M059J (cell line): ENCODE data around the gene MLC1. TPM values are rescaled to one million over a fixed set of nuclear protein-coding genes. Genes with fewer than 3 reads are reported as not detected.

ENCODE experiments used
- DNase-seq: peaks from one replicate; pipeline ENCODE4 v3.0.0-alpha.2; 2012; ENCODE audit warnings: low read depth
- total RNA-seq: library from RNA; depleted of rRNA; stranded (reverse); fragments of >200 nt; shearing (Covaris generic); gene quantifications from 2 replicates; pipeline ENCODE4 v1.2.3, GENCODE V29; 2014; rRNA removed

MLC1 gene
- total RNA-seq, 1 experiment from 2014 or later, result 0.52 TPM

DNA sequence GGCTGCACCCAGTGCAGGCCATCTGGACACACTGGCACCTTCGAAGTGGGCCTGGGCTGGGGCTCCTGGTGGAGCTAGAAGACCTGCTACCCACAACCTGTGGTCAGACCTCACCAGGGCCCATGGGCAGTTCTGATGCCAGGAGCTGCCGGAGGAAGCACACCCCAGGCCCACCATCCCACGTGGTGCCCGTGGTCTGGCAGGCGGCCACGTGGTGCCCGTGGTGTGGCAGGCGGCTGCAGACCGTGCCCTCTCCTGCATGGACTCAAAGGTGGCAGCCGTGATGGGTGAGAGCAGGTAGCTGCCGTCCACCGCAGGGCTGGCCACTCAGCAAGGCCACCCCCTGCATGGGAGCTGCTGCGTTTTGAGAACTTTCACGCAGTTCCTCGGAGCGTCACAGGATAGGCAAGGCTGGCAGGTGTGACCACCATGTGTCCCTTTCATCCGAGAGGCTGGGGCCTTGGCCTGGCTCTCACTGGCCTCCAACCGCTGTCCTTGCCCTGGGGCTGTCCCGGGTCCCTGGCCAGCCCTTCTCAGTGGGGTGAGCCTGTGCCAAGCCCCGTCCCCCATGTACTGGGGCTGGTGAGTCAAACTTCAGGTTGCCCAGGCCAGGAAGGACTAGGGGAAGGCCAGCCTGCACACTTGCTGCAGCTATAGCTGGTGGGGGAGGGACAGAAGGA is 68.8 kb downstream of the MLC1 start:
- DNase-seq, result no peak

DNA sequence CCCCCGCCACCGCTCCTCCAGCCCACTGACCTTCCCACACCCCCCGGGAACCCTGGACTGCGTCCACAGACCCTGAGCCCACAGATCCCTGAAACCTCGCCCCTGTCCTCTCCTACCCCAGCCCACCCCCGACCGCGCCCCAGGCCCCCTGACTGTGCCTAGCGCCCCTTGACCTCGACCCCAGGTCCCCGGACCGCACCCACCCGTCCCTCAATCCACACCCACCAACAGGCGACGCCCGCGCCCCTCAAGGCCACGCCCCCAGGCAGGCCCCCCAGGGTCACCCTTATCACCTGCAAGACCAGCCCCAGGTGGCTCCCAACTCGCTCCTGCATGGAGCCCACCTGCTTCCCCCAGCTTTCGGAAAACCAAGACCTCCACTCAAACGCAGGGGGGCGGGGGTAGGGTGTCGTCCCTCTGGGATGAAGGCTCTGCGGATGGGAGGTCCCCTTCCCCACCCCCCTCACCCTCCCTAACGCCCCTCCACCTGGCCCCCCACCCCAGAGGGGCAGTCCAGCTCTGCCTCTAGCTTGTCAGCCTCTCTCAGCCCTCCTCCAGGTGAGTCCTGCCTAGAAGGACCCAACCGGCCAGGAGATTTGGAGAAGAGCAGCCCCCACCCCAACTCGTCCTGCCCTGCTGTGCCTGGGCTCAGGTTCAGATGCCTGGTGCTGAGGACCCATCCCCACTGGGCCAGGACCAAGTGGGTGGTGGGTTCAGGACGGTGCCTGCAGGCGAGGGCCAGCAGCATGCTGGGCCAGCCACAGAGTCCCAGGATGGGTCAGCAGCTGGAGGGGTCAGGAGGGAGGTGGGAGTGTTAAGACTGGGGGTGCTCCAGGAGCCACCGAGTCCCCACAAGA is 69.5 kb downstream of the MLC1 start:
- DNase-seq, result no peak

DNA sequence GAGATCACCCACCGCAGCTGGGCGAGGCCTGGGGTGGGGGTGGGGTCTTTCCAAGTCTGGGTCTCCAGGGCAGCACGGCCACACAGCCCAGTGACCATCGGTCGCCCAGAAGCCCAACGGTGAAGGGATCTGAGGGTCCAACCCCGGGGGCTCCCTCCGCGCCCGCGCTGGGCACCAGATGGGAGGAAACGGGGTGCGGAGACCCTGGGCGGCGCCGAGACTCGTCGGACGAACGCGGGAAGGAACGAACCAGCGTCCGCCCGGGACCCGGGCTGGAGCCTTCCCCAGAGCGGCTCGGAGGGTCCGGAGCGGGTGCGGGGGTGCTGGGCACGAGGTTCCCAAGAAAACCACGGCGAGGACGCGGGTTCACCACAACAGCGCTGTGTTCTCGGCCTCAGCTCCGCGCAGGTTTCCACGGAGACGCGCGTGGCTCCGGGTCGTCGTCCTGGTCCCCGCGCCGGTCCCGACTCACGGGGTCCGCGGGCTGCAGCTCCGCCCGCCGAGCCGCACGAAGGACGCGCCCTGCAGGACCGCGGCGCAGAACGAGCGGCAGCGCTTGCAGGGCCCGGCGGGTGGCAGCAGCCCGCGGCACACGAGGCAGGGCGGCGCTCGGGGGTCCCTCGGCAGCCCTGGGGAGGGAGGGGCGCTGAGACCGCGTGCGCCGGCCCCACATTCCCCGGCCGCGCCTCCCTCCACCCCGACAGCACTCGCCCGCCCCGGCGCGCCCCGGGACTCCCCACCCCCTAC is 70.4 kb downstream of the MLC1 start:
- DNase-seq, result no peak

DNA sequence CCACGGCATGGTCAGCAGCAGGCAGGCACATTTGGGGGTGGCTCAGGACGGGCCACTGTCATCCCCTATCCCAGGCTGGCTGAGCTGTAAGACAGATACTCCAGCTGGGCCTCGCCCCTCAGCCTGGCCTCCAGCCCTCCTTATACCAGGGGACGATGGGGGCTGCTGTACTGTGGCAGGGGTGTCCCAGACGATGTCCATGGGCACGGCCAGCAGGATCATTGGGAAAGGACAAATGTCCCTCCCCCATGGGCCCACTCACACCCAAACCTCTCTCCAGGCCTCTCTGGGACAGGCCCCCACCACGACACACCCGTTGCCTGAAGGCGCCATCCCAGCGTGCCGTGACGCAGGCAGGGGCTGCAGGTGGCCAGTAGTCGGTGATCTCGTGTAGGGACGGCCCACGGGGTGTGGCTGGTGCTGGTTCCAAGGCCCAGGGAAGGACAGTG is 71.1 kb downstream of the MLC1 start:
- DNase-seq, result no peak

DNA sequence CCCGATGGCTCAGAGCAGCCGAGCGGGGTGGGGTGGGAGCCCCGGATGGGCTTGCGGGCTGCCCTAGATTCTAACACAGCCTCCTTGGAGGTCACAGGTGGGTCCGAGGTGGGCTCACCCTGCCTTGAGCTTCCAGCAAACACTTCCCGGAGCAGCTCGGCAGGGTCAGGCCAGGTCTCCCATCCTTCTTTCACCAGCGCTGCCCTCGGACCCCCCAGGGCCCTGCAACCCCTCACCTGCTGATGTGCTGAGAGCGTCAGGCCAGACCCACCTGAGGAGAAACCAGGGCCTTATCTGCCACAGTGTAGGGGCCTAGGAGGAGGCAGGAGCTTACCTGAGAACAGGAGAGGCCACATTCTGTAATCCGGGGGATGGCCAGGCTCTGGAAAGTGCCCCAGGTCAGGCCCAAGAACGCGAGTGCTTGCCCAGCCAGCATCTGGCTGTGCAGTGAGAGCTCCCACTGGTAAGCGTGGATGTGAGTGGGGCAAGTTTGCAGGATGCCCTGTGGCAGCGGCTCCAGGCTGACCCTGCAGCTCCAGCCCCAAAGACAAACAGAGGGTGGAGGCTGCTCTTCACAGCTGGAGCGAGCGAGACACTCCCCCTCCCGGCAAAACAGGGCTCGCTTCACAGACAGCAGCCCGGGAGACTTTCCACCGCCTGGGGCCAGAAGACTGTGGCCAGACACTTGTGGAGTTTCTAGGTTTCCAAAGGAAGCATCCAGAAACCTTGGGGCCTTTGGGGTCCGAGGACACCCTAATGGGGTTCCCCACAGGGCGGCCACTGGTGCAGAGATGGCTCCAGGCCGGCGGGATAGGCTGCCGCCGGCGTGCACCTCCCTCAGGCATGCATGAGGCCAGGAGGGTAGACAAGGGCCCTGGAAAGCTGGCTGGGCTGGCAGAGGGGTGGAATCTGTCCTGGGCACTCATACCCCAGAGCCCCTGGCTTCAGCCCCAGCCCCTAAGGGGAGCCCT is 72.7 kb downstream of the MLC1 start, which contains the start of gene IL17REL:
IL17REL (minus strand) TSS at position 555 of the 971 bp plus-strand sequence; CDS start at position 436, 119 bp downstream.
- DNase-seq, result no peak

DNA sequence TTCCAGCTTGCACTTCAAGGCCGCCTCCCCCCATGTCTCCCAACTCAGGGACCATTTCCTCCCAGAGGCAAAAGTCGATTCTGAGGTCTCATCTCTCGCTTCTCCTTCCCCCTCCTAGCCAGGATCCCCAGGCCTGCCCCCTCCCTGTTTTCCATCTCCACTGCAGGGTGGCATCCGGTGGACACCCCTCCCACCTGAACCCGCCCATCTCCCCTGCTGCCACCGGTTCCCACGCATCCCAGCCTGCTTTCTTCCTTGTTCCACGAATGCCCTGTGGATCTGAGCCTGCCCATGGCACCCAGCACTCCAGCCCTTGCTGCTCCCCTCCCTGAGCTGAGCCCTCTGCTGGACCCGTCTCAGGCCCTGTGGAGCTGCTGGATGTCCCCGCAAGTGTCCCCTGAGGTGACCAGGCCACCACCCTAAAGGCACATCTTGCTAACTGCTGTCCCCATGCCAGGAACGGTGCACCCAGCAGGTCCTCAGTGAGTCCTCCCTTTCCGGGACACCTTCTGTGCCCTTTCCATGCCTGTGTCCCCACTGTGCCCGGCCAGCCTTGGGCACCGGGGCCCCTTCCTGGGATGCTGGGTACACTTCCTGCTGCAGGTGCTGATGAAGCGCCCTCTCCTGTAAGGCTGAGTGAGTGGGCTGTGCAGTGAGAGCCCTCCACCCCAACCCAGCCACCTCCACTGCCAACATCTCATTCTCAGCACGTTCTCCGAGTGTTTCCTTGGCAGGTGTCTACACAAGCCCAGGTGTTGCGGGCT is 73.6 kb downstream of the MLC1 start:
- DNase-seq, result no peak

DNA sequence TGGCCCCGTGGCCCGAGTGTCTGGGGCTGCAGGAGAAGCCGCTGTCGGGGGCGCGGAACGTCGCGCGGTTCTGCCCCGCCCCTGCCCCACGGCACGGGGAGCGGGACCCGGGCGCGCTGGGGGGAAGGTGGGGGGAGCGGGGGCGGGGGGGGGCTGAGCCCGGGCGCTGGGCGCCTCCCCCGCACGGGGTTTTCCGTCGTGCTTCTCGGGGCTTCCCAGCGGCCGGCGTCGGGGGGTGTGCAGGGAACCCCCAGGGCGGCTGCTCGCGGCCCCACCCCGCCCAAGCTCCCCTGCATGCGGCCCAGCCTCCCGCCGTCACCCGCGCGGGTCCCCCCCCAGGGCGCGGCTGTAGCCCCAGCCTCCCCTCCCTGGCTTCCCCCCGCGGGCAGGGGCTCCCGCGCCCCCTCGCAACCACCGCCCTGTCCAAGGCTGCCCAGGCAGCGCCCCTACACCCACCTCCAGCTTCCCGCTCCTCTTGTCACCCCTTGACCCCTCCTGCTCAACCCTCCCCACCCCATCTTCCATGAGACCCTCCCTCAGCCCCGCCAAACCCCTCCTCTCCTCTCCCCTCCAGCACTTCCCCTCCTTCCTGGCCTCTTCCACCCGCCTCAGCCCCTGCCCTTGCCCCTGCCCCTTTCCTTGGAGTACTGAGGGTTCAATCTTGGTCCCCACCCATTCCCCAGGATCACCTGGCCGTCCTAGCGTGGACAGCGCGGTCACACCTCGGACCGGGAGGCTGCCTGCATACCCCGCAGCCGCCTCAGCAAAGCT is 74.4 kb downstream of the MLC1 start:
- no peak for DNase-seq

DNA sequence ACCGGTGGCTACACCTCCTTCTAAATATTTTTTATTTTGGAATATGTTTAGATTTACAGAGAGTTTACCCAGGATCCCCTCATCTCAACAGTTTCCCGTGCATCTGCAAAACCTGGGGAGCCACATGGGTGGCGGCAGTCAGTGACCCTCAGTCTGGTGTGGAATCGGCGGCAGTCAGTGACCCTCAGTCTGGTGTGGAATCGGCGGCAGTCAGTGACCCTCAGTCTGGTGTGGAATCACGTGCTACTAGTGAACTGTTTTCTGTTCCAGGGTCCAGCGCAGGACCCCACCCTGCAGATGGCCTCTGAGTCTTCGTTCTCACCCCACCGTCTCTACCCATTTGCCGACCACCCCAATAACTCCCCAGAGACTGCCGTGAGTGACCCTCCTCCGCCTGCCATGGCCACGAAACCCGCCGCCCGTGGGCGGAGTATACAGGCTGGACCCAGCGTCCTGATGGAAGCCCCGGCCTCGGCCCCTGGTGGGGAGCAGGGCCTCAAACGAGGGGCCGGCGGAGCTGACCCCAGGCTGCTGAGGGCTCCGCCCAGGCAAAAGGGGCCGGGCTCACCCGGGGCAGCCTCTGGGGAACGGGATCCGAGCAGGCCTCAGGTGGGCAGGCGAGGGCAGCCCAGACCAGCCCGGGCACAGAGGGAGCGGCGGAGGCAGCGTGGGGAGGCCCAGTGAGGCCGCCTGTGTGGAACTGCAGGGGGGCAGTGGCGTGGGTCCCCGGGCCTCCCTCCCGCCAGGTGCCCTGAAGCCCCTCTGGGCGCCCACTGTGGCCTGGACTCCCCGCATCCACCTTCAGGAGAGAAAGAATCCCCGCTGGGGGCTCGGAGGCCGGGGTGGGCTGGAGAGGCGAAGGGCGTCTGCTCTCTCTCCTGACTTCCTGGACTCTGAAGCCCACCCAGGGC is 75.2 kb downstream of the MLC1 start:
- DNase-seq, result no peak

Other genes starting within 250 kb of the MLC1 start
- 3.8 and 7.1 TPM in 2 replicates for gene ZBED4, start 231.6 kb downstream of the MLC1 start, total RNA-seq
- 11.0 and 26.2 TPM in 2 replicates for gene ALG12, start 167.0 kb downstream of the MLC1 start, total RNA-seq
- gene CRELD2, start 166.8 kb downstream of the MLC1 start, total RNA-seq, result 70.9 and 83.7 TPM in 2 replicates
- 20.4 and 44.2 TPM in 2 replicates for gene PIM3, start 124.7 kb downstream of the MLC1 start, total RNA-seq
- not detected in 2 replicates for gene IL17REL, start 72.7 kb downstream of the MLC1 start, total RNA-seq
- gene TTLL8, start 27.1 kb downstream of the MLC1 start, total RNA-seq, result not detected in 2 replicates
- 0.71 and 1.8 TPM in 2 replicates for gene MOV10L1, start 4.6 kb upstream of the MLC1 start, total RNA-seq
- 0.54 and 3.3 TPM in 2 replicates for gene PANX2, start 85.3 kb upstream of the MLC1 start, total RNA-seq
- 9.7 and 15.1 TPM in 2 replicates for gene TRABD, start 100.5 kb upstream of the MLC1 start, total RNA-seq
- gene SELENOO, start 115.6 kb upstream of the MLC1 start, total RNA-seq, result 12.0 and 21.4 TPM in 2 replicates
- gene TUBGCP6, start 159.6 kb upstream of the MLC1 start, total RNA-seq, result 1.7 and 12.5 TPM in 2 replicates
- gene HDAC10, start 165.8 kb upstream of the MLC1 start, total RNA-seq, result 5.4 and 12.3 TPM in 2 replicates
- gene MAPK12, start 176.3 kb upstream of the MLC1 start, total RNA-seq, result 10.1 and 16.9 TPM in 2 replicates
- gene MAPK11, start 185.0 kb upstream of the MLC1 start, total RNA-seq, result 1.7 and 1.9 TPM in 2 replicates
- 44.4 and 59.5 TPM in 2 replicates for gene PLXNB2, start 222.2 kb upstream of the MLC1 start, total RNA-seq
- gene DENND6B, start 241.6 kb upstream of the MLC1 start, total RNA-seq, result 0.20 and 0.71 TPM in 2 replicates